GM23338 (cell line): ENCODE measurements around the gene ZNF474. TPM values are rescaled to one million over a fixed set of nuclear protein-coding genes. Genes with fewer than 3 reads are reported as not detected.

ENCODE experiments used
- ATAC-seq: fragments of 200-7000 bp; cut with Tn5 transposase; 3 replicates; pipeline ENCODE4 v1.9.1; 2020
- DNase-seq: peaks from one replicate; pipeline ENCODE4 v3.0.0-alpha.2; 2015; ENCODE audit warnings: low spot score
- H2AFZ ChIP-seq: fragments of 200-600 bp; sonication (generic); 2 replicates; pipeline ENCODE4 v1.8.0; 2016; ENCODE audit warnings: antibody characterized with exemption, mild to moderate bottlenecking, moderate library complexity
- H3F3A ChIP-seq: fragments of 200-600 bp; sonication (generic); replicated peaks from 2 replicates; pipeline ENCODE4 v1.8.0; 2017; ENCODE audit warnings: antibody characterized with exemption, mixed run types, low read depth
- H3K27ac ChIP-seq: fragments of 200-600 bp; sonication (generic); 2 replicates; pipeline ENCODE4 v1.6.1; 2016; ENCODE audit warnings: low read depth
- H3K27me3 ChIP-seq: fragments of 200-600 bp; sonication (generic); 2 replicates; pipeline ENCODE4 v1.8.0; 2016; ENCODE audit warnings: mild to moderate bottlenecking, mixed run types, moderate library complexity; ENCODE audit not compliant: insufficient read depth
- H3K36me3 ChIP-seq: fragments of 200-600 bp; sonication (generic); 2 replicates; pipeline ENCODE4 v1.8.0; 2016; ENCODE audit warnings: mild to moderate bottlenecking; ENCODE audit not compliant: insufficient read depth
- H3K4me1 ChIP-seq: fragments of 200-600 bp; sonication (generic); 2 replicates; pipeline ENCODE4 v1.8.0; 2016; ENCODE audit warnings: mild to moderate bottlenecking, moderate library complexity; ENCODE audit not compliant: insufficient read depth
- H3K4me2 ChIP-seq: fragments of 200-600 bp; sonication (generic); 2 replicates; pipeline ENCODE4 v1.7.1; 2017; ENCODE audit warnings: mixed run types
- H3K4me3 ChIP-seq: fragments of 200-600 bp; sonication (generic); 2 replicates; pipeline ENCODE4 v1.6.1; 2016; ENCODE audit warnings: mixed run types
- H3K79me2 ChIP-seq: fragments of 200-600 bp; sonication (generic); replicated peaks from 2 replicates; pipeline ENCODE4 v1.8.0; 2017; ENCODE audit warnings: mild to moderate bottlenecking; ENCODE audit not compliant: insufficient read depth
- H3K9me2 ChIP-seq: fragments of 200-600 bp; sonication (generic); 2 replicates; pipeline ENCODE4 v1.8.0; 2017; ENCODE audit not compliant: insufficient read depth
- H4K20me1 ChIP-seq: fragments of 200-600 bp; sonication (generic); replicated peaks from 2 replicates; pipeline ENCODE4 v1.8.0; 2017; ENCODE audit warnings: mild to moderate bottlenecking; ENCODE audit not compliant: insufficient read depth
- H3K27ac Mint-ChIP-seq: 2 replicates; pipeline ENCODE4 v1.8.0; 2020; ENCODE audit warnings: inconsistent platforms, mild to moderate bottlenecking, moderate library complexity, mixed read lengths
- H3K27me3 Mint-ChIP-seq: 3 replicates; pipeline ENCODE4 v1.8.0; 2022; ENCODE audit warnings: low read depth, mild to moderate bottlenecking, moderate library complexity, mixed read lengths, inconsistent platforms; ENCODE audit not compliant: insufficient read depth, poor library complexity
- H3K36me3 Mint-ChIP-seq: 3 replicates; pipeline ENCODE4 v1.8.0; 2021; ENCODE audit warnings: low read depth, mild to moderate bottlenecking, inconsistent platforms, moderate library complexity, mixed read lengths
- H3K4me1 Mint-ChIP-seq: 3 replicates; pipeline ENCODE4 v1.8.0; 2020; ENCODE audit warnings: mild to moderate bottlenecking, inconsistent platforms, mixed read lengths
- H3K4me3 Mint-ChIP-seq: 3 replicates; pipeline ENCODE4 v1.8.0; 2021; ENCODE audit warnings: moderate library complexity, mild to moderate bottlenecking, inconsistent platforms, mixed read lengths
- H3K9me3 Mint-ChIP-seq: 3 replicates; pipeline ENCODE4 v1.8.0; 2020; ENCODE audit warnings: moderate library complexity, mild to moderate bottlenecking, inconsistent platforms, mixed read lengths
- CREB1 ChIP-seq: fragments of 250-450 bp; sonication (Bioruptor Pico); IDR thresholded peaks from 2 replicates; pipeline ENCODE4 v1.5.0; 2020; ENCODE audit warnings: low read depth, mild to moderate bottlenecking, moderate library complexity
- CTCF ChIP-seq, 2 experiments: fragments of 200-600 bp in 1 of 2; sonication (generic) in 1 of 2; conservative IDR thresholded peaks; 2 replicates each; pipeline versions ENCODE4 v1.5.1 to v1.6.1; 2016 to 2017; ENCODE audit warnings: antibody characterized with exemption in 2 of 2, low read depth in 2 of 2, mild to moderate bottlenecking in 2 of 2, moderate library complexity in 1 of 2
- ETS1 ChIP-seq: IDR thresholded peaks from 2 replicates; pipeline ENCODE4 v1.6.1; 2016; ENCODE audit warnings: antibody characterized with exemption
- EZH2 ChIP-seq: fragments of 200-600 bp; sonication (generic); IDR thresholded peaks from one replicate; pipeline ENCODE4 v1.8.0; 2017; ENCODE audit warnings: antibody characterized with exemption, mild to moderate bottlenecking, low read depth; ENCODE audit not compliant: unreplicated experiment
- EZH2phosphoT487 ChIP-seq: fragments of 200-600 bp; sonication (generic); IDR thresholded peaks from one replicate; pipeline ENCODE4 v1.8.1; 2018; ENCODE audit warnings: antibody characterized with exemption; ENCODE audit not compliant: unreplicated experiment
- JUNB ChIP-seq: IDR thresholded peaks from one replicate; pipeline ENCODE4 v1.6.1; 2016; ENCODE audit warnings: antibody characterized with exemption; ENCODE audit not compliant: unreplicated experiment
- NANOG ChIP-seq: IDR thresholded peaks from 2 replicates; pipeline ENCODE4 v1.6.1; 2016; ENCODE audit warnings: antibody characterized with exemption, borderline replicate concordance
- STAT1 ChIP-seq: IDR thresholded peaks from one replicate; pipeline ENCODE4 v1.6.1; 2016; ENCODE audit warnings: antibody characterized with exemption; ENCODE audit not compliant: unreplicated experiment
- ZNF114 ChIP-seq: fragments of 250-450 bp; sonication (Bioruptor Pico); IDR thresholded peaks from 2 replicates; pipeline ENCODE4 v1.5.0; 2020; ENCODE audit warnings: mild to moderate bottlenecking, moderate library complexity
- ZNF331 ChIP-seq: fragments of 250-450 bp; sonication (Bioruptor Pico); IDR thresholded peaks from 2 replicates; pipeline ENCODE4 v1.5.0; 2020; ENCODE audit warnings: low read depth, mild to moderate bottlenecking, moderate library complexity
- ZNF462 ChIP-seq: fragments of 250-450 bp; sonication (Bioruptor Pico); IDR thresholded peaks from 2 replicates; pipeline ENCODE4 v1.5.0; 2020; ENCODE audit warnings: mild to moderate bottlenecking, moderate library complexity
- polyA plus RNA-seq: library from polyadenylated mRNA; unstranded; fragments of >200 nt; fragmentation: Nextera tagmentation; extraction: Ambion mirVana; gene quantifications from 2 replicates; pipeline ENCODE4 v1.2.1, GENCODE V29; 2016
- total RNA-seq: library from RNA; depleted of rRNA; stranded (reverse); fragments of >200 nt; shearing (Covaris generic); gene quantifications from 2 replicates; pipeline ENCODE4 v1.2.3, GENCODE V29; 2014

Gene ZNF474
- total and polyA plus RNA-seq, 2 experiments from 2014 or later = 0.59 TPM; not detected in 1

- Histone ChIP-seq H3K4me2 (no peak overlapping the region), H4K20me1 (no peaks in the 10 kb centered on the region), H3F3A (no peaks in the 10 kb centered on the region), H3K9me2 (no peaks in the 10 kb centered on the region), H3K27me3 (no peaks in the 10 kb centered on the region), H2AFZ (no peak overlapping the region), H3K27ac (no peak overlapping the region), H3K79me2 (no peaks in the 10 kb centered on the region), H3K4me3 (no peak overlapping the region), H3K36me3 (no peaks in the 10 kb centered on the region), H3K4me1 (peaks cover 5% of the 10 kb centered on the region; the same call in 1 of the 2 replicates)
- no peak overlapping the region for H3K4me3 Mint-ChIP-seq
- H3K4me1 Mint-ChIP-seq = peaks cover 20% of the 10 kb centered on the region
- no peak for ATAC-seq
- no peak for DNase-seq
- no peaks in the 10 kb centered on the region for H3K36me3 Mint-ChIP-seq
- TF ChIP-seq JUNB = no peak
- TF ChIP-seq ZNF462 (CRISPR knock-in tag) = no peak
- TF ChIP-seq NANOG = no peak
- peaks cover 3% of the 10 kb centered on the region for H3K27me3 Mint-ChIP-seq
- H3K9me3 Mint-ChIP-seq = no peaks in the 10 kb centered on the region
- no peak overlapping the region for H3K27ac Mint-ChIP-seq
Measured at GRCh38 chr5:122177161-122177560, 47.8 kb downstream of the ZNF474 start.

- Mint-ChIP-seq H3K4me1 (peaks cover 34% of the 10 kb centered on the region), H3K27me3 (no peaks in the 10 kb centered on the region), H3K36me3 (no peaks in the 10 kb centered on the region), H3K9me3 (no peaks in the 10 kb centered on the region), H3K27ac (no peak overlapping the region), H3K4me3 (no peak overlapping the region)
- H3F3A ChIP-seq = no peaks in the 10 kb centered on the region
- no peak for DNase-seq
- H3K4me1 ChIP-seq = peaks cover 22% of the 10 kb centered on the region; the same call in 1 of the 2 replicates
- H3K27me3 ChIP-seq = no peaks in the 10 kb centered on the region
- no peaks in the 10 kb centered on the region for H4K20me1 ChIP-seq
- no peak for ATAC-seq
- H3K27ac ChIP-seq = no peak overlapping the region
- no peaks in the 10 kb centered on the region for H3K9me2 ChIP-seq
- no peaks in the 10 kb centered on the region for H3K36me3 ChIP-seq
- no peak overlapping the region for H3K4me2 ChIP-seq
- no peak overlapping the region for H2AFZ ChIP-seq
- H3K4me3 ChIP-seq = no peak overlapping the region
- H3K79me2 ChIP-seq = no peaks in the 10 kb centered on the region
- no peak for TF ChIP-seq ETS1
- no peak for TF ChIP-seq ZNF114 (CRISPR knock-in tag)
- no peak for TF ChIP-seq CREB1 (CRISPR knock-in tag)
- no peak for TF ChIP-seq STAT1
- TF ChIP-seq NANOG = no peak
- TF ChIP-seq EZH2 = no peak
- no peak for TF ChIP-seq CTCF (conservative IDR thresholded peaks at IDR 0.05; ENCODE audit: low read depth in 2 of 2)
- TF ChIP-seq EZH2phosphoT487 = no peak
- TF ChIP-seq ZNF331 (CRISPR knock-in tag) = no peak
- TF ChIP-seq JUNB = no peak
Measured at GRCh38 chr5:122179701-122180100, 50.4 kb downstream of the ZNF474 start.
